ENCODE results near the gene HOGA1. TPM values are rescaled to one million over a fixed set of nuclear protein-coding genes. Genes with fewer than 3 reads are reported as not detected.

HOGA1 gene
- total and polyA plus RNA-seq, 2 experiments from 2014 or later, result 5.8 to 6.9 TPM

GRCh38 chr10:97538411-97538810 is 45.8 kb upstream of the HOGA1 start:
- DNase-seq (ENCODE audit: low spot score), result no peak
- no peaks in the 10 kb centered on the region for H3K27me3 ChIP-seq
- H3K4me3 ChIP-seq, result no peak overlapping the region
- no peaks in the 10 kb centered on the region for H4K20me1 ChIP-seq (ENCODE audit: insufficient read depth, poor library complexity, severe bottlenecking)
- no peak for TF ChIP-seq EZH2phosphoT487 (IDR thresholded peaks at IDR 0.05; ENCODE audit: low read depth, severe bottlenecking, unreplicated experiment)
- TF ChIP-seq, protein P1, sequence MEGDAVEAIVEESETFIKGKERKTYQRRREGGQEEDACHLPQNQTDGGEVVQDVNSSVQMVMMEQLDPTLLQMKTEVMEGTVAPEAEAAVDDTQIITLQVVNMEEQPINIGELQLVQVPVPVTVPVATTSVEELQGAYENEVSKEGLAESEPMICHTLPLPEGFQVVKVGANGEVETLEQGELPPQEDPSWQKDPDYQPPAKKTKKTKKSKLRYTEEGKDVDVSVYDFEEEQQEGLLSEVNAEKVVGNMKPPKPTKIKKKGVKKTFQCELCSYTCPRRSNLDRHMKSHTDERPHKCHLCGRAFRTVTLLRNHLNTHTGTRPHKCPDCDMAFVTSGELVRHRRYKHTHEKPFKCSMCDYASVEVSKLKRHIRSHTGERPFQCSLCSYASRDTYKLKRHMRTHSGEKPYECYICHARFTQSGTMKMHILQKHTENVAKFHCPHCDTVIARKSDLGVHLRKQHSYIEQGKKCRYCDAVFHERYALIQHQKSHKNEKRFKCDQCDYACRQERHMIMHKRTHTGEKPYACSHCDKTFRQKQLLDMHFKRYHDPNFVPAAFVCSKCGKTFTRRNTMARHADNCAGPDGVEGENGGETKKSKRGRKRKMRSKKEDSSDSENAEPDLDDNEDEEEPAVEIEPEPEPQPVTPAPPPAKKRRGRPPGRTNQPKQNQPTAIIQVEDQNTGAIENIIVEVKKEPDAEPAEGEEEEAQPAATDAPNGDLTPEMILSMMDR (IDR thresholded peaks at IDR 0.05; ENCODE audit: poor library complexity), result no peak
- WGBS (ENCODE audit: low lambda C conversion rate, missing lambda C conversion rate), result 83% methylated on average over 4 of the region's 4 CpGs
- H3K4me2 ChIP-seq, result no peak overlapping the region
- H2AFZ ChIP-seq, result no peak overlapping the region
- H3K79me2 ChIP-seq, result peaks cover 17% of the 10 kb centered on the region
- peaks cover 27% of the 10 kb centered on the region for H3K4me1 ChIP-seq (ENCODE audit: insufficient read depth)
- H3K9me3 ChIP-seq (ENCODE audit: low read depth), result no peaks in the 10 kb centered on the region
- no peaks in the 10 kb centered on the region for H3K36me3 ChIP-seq (replicated peaks; ENCODE audit: insufficient read depth, low read depth)
- H3K9me2 ChIP-seq (replicated peaks; ENCODE audit: insufficient read depth), result no peaks in the 10 kb centered on the region
- peak overlapping the region; percentile 95 for H3K27ac ChIP-seq

GRCh38 chr10:97538839-97539238 is 45.4 kb upstream of the HOGA1 start:
- Histone ChIP-seq H3K27me3 (no peaks in the 10 kb centered on the region), H3K27ac (peak overlapping the region; percentile 95), H3K9me3 (ENCODE audit: low read depth) (no peaks in the 10 kb centered on the region), H3K4me2 (no peak overlapping the region), H2AFZ (no peak overlapping the region), H4K20me1 (ENCODE audit: insufficient read depth, poor library complexity, severe bottlenecking) (no peaks in the 10 kb centered on the region), H3K4me1 (ENCODE audit: insufficient read depth) (peaks cover 30% of the 10 kb centered on the region), H3K9me2 (replicated peaks; ENCODE audit: insufficient read depth) (no peaks in the 10 kb centered on the region), H3K4me3 (no peak overlapping the region), H3K79me2 (peaks cover 17% of the 10 kb centered on the region), H3K36me3 (replicated peaks; ENCODE audit: insufficient read depth, low read depth) (no peaks in the 10 kb centered on the region)
- DNase-seq (ENCODE audit: low spot score), result no peak
- 92% methylated on average over 4 of the region's 4 CpGs for WGBS (ENCODE audit: low lambda C conversion rate, missing lambda C conversion rate)
- TF ChIP-seq EZH2phosphoT487 (IDR thresholded peaks at IDR 0.05; ENCODE audit: low read depth, severe bottlenecking, unreplicated experiment) (no peak), EZH2 (IDR thresholded peaks at IDR 0.05; ENCODE audit: borderline replicate concordance) (no peak)
- TF ChIP-seq, protein P1 (IDR thresholded peaks at IDR 0.05; ENCODE audit: poor library complexity), result no peak

- WGBS (ENCODE audit: low lambda C conversion rate, missing lambda C conversion rate), result 56% methylated on average over 6 of the region's 6 CpGs
- Histone ChIP-seq H4K20me1 (ENCODE audit: insufficient read depth, poor library complexity, severe bottlenecking) (peaks cover 4% of the 10 kb centered on the region), H3K9me3 (ENCODE audit: low read depth) (no peaks in the 10 kb centered on the region), H2AFZ (no peak overlapping the region), H3K4me3 (no peak overlapping the region), H3K4me2 (no peak overlapping the region), H3K79me2 (peaks cover 22% of the 10 kb centered on the region), H3K9me2 (replicated peaks; ENCODE audit: insufficient read depth) (no peaks in the 10 kb centered on the region), H3K4me1 (ENCODE audit: insufficient read depth) (peaks cover 30% of the 10 kb centered on the region), H3K36me3 (replicated peaks; ENCODE audit: insufficient read depth, low read depth) (no peaks in the 10 kb centered on the region), H3K27ac (peak overlapping the region; percentile 95), H3K27me3 (no peaks in the 10 kb centered on the region)
- no peak for TF ChIP-seq EZH2phosphoT487 (IDR thresholded peaks at IDR 0.05; ENCODE audit: low read depth, severe bottlenecking, unreplicated experiment)
- TF ChIP-seq, protein P1 (IDR thresholded peaks at IDR 0.05; ENCODE audit: poor library complexity), result no peak
- TF ChIP-seq EZH2 (IDR thresholded peaks at IDR 0.05; ENCODE audit: borderline replicate concordance), result no peak
- peak; percentile 55 for DNase-seq (ENCODE audit: low spot score)
Measured at GRCh38 chr10:97539523-97540200, 44.5 kb upstream of the HOGA1 start.

Data from hepatocyte (in vitro differentiated cells).